HG02870 (cell line): ENCODE results near the gene FOXJ3.
"Not testable (repeated sequence)": the region's sequence is repeated elsewhere in the genome, so short reads cannot be mapped to it uniquely, and the experiment has no call there.

Experiments
- ATAC-seq: cut with Tn5 transposase; IDR thresholded peaks from one replicate; pipeline ENCODE4 v1.9.1; 2021; ENCODE audit warnings: mild to moderate bottlenecking, moderate library complexity; ENCODE audit not compliant: unreplicated experiment

Gene FOXJ3

GRCh38 chr1:42259059-42259738 is 75.8 kb downstream of the FOXJ3 start:
- peak; percentile 62 for ATAC-seq

GRCh38 chr1:42258218-42258617 is 76.8 kb downstream of the FOXJ3 start:
- ATAC-seq = no peak

- no peak for ATAC-seq
Measured at GRCh38 chr1:42251042-42251441, 84.0 kb downstream of the FOXJ3 start.

GRCh38 chr1:42250164-42250563 is 84.9 kb downstream of the FOXJ3 start:
- ATAC-seq = no peak

- no peak for ATAC-seq
Measured at GRCh38 chr1:42240966-42241755, 93.9 kb downstream of the FOXJ3 start.

- ATAC-seq = no peak
Measured at GRCh38 chr1:42239555-42239954, 95.5 kb downstream of the FOXJ3 start.

GRCh38 chr1:42239041-42239440 is 96.0 kb downstream of the FOXJ3 start:
- ATAC-seq = no peak

GRCh38 chr1:42231253-42231652 is 103.8 kb downstream of the FOXJ3 start:
- no peak for ATAC-seq

- no peak for ATAC-seq
Measured at GRCh38 chr1:42228938-42229337, 106.1 kb downstream of the FOXJ3 start.

GRCh38 chr1:42223036-42223435 is 112.0 kb downstream of the FOXJ3 start:
- no peak for ATAC-seq

- ATAC-seq = no peak
Measured at GRCh38 chr1:42221952-42222606, 113.0 kb downstream of the FOXJ3 start.

GRCh38 chr1:42221456-42221855 is 113.6 kb downstream of the FOXJ3 start:
- ATAC-seq = no peak

- ATAC-seq = no peak
Measured at GRCh38 chr1:42219627-42220026, 115.4 kb downstream of the FOXJ3 start.

GRCh38 chr1:42214447-42214871 is 120.6 kb downstream of the FOXJ3 start:
- ATAC-seq = no peak

- no peak for ATAC-seq
Measured at GRCh38 chr1:42211224-42211623, 123.8 kb downstream of the FOXJ3 start.

GRCh38 chr1:42210421-42211133 is 124.5 kb downstream of the FOXJ3 start:
- ATAC-seq = no peak

- no peak for ATAC-seq
Measured at GRCh38 chr1:42209526-42210251, 125.3 kb downstream of the FOXJ3 start.

- ATAC-seq = not testable (repeated sequence)
Measured at GRCh38 chr1:42206930-42207329, 128.1 kb downstream of the FOXJ3 start.

- ATAC-seq = no peak
Measured at GRCh38 chr1:42206164-42206563, 128.9 kb downstream of the FOXJ3 start.

- no peak for ATAC-seq
Measured at GRCh38 chr1:42201986-42202385, 133.0 kb downstream of the FOXJ3 start.

- ATAC-seq = no peak
Measured at GRCh38 chr1:42198251-42198650, 136.8 kb downstream of the FOXJ3 start.
